GM23248 (cell line): ENCODE measurements around the gene CNKSR3.

Experiments used
- EZH2 ChIP-seq: fragments of 200-600 bp; sonication (generic); IDR thresholded peaks from 2 replicates; pipeline ENCODE4 v1.6.1; 2018; ENCODE audit warnings: antibody characterized with exemption, mild to moderate bottlenecking; ENCODE audit not compliant: insufficient read depth, poor library complexity, severe bottlenecking
- EZH2phosphoT487 ChIP-seq: fragments of 200-600 bp; sonication (generic); IDR thresholded peaks from 2 replicates; pipeline ENCODE4 v1.6.1; 2018; ENCODE audit warnings: antibody characterized with exemption, moderate library complexity, mild to moderate bottlenecking, low read depth; ENCODE audit not compliant: insufficient read depth

GRCh38 chr6:154394571-154394970, 115.9 kb downstream of the CNKSR3 start:
- TF ChIP-seq EZH2 (no peak), EZH2phosphoT487 (no peak)
